Lower lobe of right lung (tissue), 2 donors: Measurements from ENCODE around the gene LRRTM1. TPM values are rescaled to one million over a fixed set of nuclear protein-coding genes. Genes with fewer than 3 reads are reported as not detected.

Source experiments
- ATAC-seq, 2 donors: fragments of 200-7000 bp; cut with Tn5 transposase; one replicate each; pipeline ENCODE4 v1.9.1; 2020 to 2022; ENCODE audit warnings: mild to moderate bottlenecking in 2 of 2, moderate library complexity in 2 of 2
- DNase-seq: peaks from one replicate; pipeline ENCODE4 v3.0.0-alpha.2; 2020
- H3K27ac ChIP-seq: fragments of 200-600 bp; one replicate; pipeline ENCODE4 v1.8.0; 2022
- H3K27me3 ChIP-seq: fragments of 200-600 bp; one replicate; pipeline ENCODE4 v1.8.0; 2022; ENCODE audit warnings: low read depth
- H3K36me3 ChIP-seq: fragments of 200-600 bp; one replicate; pipeline ENCODE4 v1.8.0; 2022; ENCODE audit warnings: mild to moderate bottlenecking
- H3K4me1 ChIP-seq: fragments of 200-600 bp; one replicate; pipeline ENCODE4 v1.8.0; 2022
- H3K4me3 ChIP-seq: fragments of 200-600 bp; one replicate; pipeline ENCODE4 v1.8.0; 2022; ENCODE audit warnings: mild to moderate bottlenecking
- H3K9me3 ChIP-seq: fragments of 200-600 bp; one replicate; pipeline ENCODE4 v1.8.0; 2022
- CTCF ChIP-seq: fragments of 200-600 bp; IDR thresholded peaks from one replicate; pipeline ENCODE4 v1.8.0; 2022; ENCODE audit warnings: antibody characterized with exemption, mild to moderate bottlenecking
- intact Hi-C: fragments of 100-400 bp; cut with DNase I; formaldehyde crosslinking; loops from one replicate; pipeline ENCODE4 v1.11.0; 2022
- total RNA-seq: library from RNA; stranded (reverse); fragmentation: NEBNext Ultra II Directional; extraction: Animal tissue kit (Norgen Biotek cat#: 25700); gene quantifications from one replicate; pipeline ENCODE4 v1.2.1, GENCODE V29; 2021
- donor health status: DM: no; HTN: yes; CAD: no; lungs with severe emphysema.

Gene LRRTM1
- total RNA-seq, 1 donor from 2014 or later = not detected

GRCh38 chr2:80255918-80256781 lies 48.4 kb downstream of the LRRTM1 start:
- no peak for TF ChIP-seq CTCF
- Histone ChIP-seq H3K9me3 (no peaks in the 10 kb centered on the region), H3K27ac (no peak overlapping the region), H3K36me3 (no peaks in the 10 kb centered on the region), H3K4me3 (no peak overlapping the region), H3K27me3 (no peaks in the 10 kb centered on the region), H3K4me1 (no peaks in the 10 kb centered on the region)
- intact Hi-C loops = no loop called here
- peak in 1 of 2 donors; percentile 48 for ATAC-seq
- no peak for DNase-seq

GRCh38 chr2:80252294-80252986 lies 52.1 kb downstream of the LRRTM1 start:
- no peak for DNase-seq
- no peaks in the 10 kb centered on the region for H3K27me3 ChIP-seq
- H3K27ac ChIP-seq = no peak overlapping the region
- no peak for TF ChIP-seq CTCF
- intact Hi-C loops = no loop called here
- H3K9me3 ChIP-seq = no peaks in the 10 kb centered on the region
- ATAC-seq = no peak
- no peaks in the 10 kb centered on the region for H3K4me1 ChIP-seq
- no peak overlapping the region for H3K4me3 ChIP-seq
- H3K36me3 ChIP-seq = no peaks in the 10 kb centered on the region
